ENCODE data around the gene KCNK3. TPM values are rescaled to one million over a fixed set of nuclear protein-coding genes. Genes with fewer than 3 reads are reported as not detected.

Gene KCNK3
- polyA plus RNA-seq, 1 of the 3 experiments (the other 2 are of a cell fraction), result 0.16 TPM

DNA sequence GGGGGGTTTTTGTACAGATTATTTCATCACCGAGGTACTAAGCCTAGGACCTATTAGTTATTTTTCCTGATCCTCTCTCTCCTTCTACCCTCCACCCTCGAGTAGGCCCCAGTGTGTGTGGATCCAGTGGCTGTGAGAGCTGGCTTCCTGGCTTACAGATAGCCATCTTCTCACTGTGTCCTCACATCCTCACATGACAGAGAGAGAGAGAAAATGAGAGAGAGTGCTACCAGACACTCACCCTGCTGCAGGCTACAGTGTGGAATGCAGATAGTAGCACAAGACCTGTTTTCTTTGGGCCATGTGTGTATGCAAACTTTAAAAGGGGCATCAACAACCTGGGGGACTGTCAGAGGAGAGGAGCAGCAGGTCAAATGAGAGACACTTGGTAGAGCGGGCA, 9.5 kb downstream of the KCNK3 start:
- 36% methylated on average over 3 of the region's 3 CpGs for WGBS (ENCODE audit: low lambda C conversion rate)
- CTCF ChIA-PET, result interaction anchor here (0.7 to 4.3 kb wide), 6 partner anchors 8 to 602 kb away, joined by 3 to 25 read pairs (median 8); no protein-coding TSS in a partner anchor

DNA sequence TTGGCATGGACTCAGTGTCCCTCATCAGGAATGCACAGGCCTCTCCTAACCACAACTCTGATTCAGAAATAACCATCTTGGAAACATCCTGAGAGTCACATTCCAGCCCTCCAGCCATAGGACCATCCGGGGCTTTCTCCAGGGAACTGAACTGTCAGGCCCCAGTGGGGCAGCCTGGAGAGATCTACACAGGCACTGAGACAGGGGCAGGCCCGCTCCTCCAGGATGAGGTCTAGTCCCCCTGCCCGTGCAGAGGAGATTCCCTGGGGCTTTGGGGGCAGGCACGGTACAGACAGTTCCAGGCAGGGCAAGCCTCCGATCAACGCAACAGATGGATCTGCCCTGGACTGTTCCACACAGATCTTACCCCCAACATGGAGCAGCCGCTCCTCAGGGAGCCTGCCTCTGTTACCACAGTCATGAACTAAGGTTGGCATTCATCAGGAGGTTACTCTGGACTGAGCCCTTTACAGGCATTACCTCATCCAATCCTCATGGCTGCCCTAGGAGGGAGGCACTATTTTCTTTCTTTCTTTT, 12.0 kb downstream of the KCNK3 start:
- H3F3A ChIP-seq (replicated peaks; ENCODE audit: insufficient read depth), result no peaks in the 10 kb centered on the region
- H3K9ac ChIP-seq, result no peak overlapping the region
- DNase-seq, result no peak
- H3K27ac ChIP-seq (ENCODE audit: low read depth in 2 of 2, low read length in 1 of 2), result peak overlapping the region in 1 of 2 experiments; percentile 27; a peak in 1 of 4 replicates
- no peak overlapping the region for H3K4me3 ChIP-seq (ENCODE audit: low read depth in 2 of 2, low read length in 1 of 2)
- H3K36me3 ChIP-seq (replicated peaks in 1 of 2; ENCODE audit: control insufficient read depth in 1 of 2, insufficient read depth in 2 of 2, low read length in 1 of 2), result no peaks in the 10 kb centered on the region
- 81% methylated on average over 4 of the region's 7 CpGs for WGBS (ENCODE audit: low lambda C conversion rate)
- H3K27me3 ChIP-seq (ENCODE audit: insufficient read depth), result no peaks in the 10 kb centered on the region
- no peaks in the 10 kb centered on the region for H3K9me3 ChIP-seq
- POLR2A ChIA-PET, result interaction anchor here (0.9 to 1.1 kb wide), 2 partner anchors 13 to 25 kb away, joined by 3 to 4 read pairs; no protein-coding TSS in a partner anchor
- H4K20me1 ChIP-seq (ENCODE audit: insufficient read depth), result no peaks in the 10 kb centered on the region
- H2AFZ ChIP-seq (ENCODE audit: low read depth), result peak overlapping the region; percentile 21; the same call in 1 of the 2 replicates
- TF ChIP-seq RCOR1 (IDR thresholded peaks at IDR 0.05; ENCODE audit: low read length) (no peak), TEAD4 (IDR thresholded peaks at IDR 0.05; ENCODE audit: borderline replicate concordance, insufficient read depth) (no peak), FOSL2 (IDR thresholded peaks at IDR 0.05; ENCODE audit: borderline replicate concordance, low read depth) (no peak), SMC3 (IDR thresholded peaks at IDR 0.05; ENCODE audit: low read depth, low read length) (no peak)
- TF ChIP-seq, protein P1, sequence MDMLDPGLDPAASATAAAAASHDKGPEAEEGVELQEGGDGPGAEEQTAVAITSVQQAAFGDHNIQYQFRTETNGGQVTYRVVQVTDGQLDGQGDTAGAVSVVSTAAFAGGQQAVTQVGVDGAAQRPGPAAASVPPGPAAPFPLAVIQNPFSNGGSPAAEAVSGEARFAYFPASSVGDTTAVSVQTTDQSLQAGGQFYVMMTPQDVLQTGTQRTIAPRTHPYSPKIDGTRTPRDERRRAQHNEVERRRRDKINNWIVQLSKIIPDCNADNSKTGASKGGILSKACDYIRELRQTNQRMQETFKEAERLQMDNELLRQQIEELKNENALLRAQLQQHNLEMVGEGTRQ (IDR thresholded peaks at IDR 0.05; ENCODE audit: borderline replicate concordance, low read depth, low read length), result no peak
- H3K9me2 ChIP-seq, result no peaks in the 10 kb centered on the region
- no peak overlapping the region for H3K4me2 ChIP-seq
- H3K79me2 ChIP-seq (ENCODE audit: insufficient read depth), result no peaks in the 10 kb centered on the region
- CTCF ChIA-PET, result interaction anchor here (2.4 to 2.7 kb wide), 2 partner anchors 41 to 99 kb away, joined by 7 to 13 read pairs; no protein-coding TSS in a partner anchor
- H3K4me1 ChIP-seq (ENCODE audit: control insufficient read depth in 1 of 2, insufficient read depth in 2 of 2, low read depth in 1 of 2, low read length in 1 of 2), result peaks cover 9 to 44% of the 10 kb centered on the region in 2 experiments; a peak in 2 of 4 replicates

More for the DNA sequence above, 9.5 kb downstream of the KCNK3 start:
- no peaks in the 10 kb centered on the region for H3K79me2 ChIP-seq (ENCODE audit: insufficient read depth)
- H3F3A ChIP-seq (replicated peaks; ENCODE audit: insufficient read depth), result peaks cover 1% of the 10 kb centered on the region
- no peaks in the 10 kb centered on the region for H3K9me3 ChIP-seq
- H3K4me1 ChIP-seq (ENCODE audit: control insufficient read depth in 1 of 2, insufficient read depth in 2 of 2, low read depth in 1 of 2, low read length in 1 of 2), result peaks cover 9 to 37% of the 10 kb centered on the region in 2 experiments; a peak in 2 of 4 replicates
- H3K4me3 ChIP-seq (ENCODE audit: low read depth in 2 of 2, low read length in 1 of 2), result no peak overlapping the region
- peak; percentile 96 for TF ChIP-seq MXI1 (IDR thresholded peaks at IDR 0.05; ENCODE audit: low read depth, low read length)
- peak in 1 of 2 experiments; percentile 97; a peak in 2 of 4 replicates for TF ChIP-seq EP300 (IDR thresholded peaks at IDR 0.05; ENCODE audit: borderline replicate concordance in 1 of 2, low read depth in 1 of 2, low read length in 1 of 2)
- TF ChIP-seq GATA2 (CRISPR knock-in tag; IDR thresholded peaks at IDR 0.05), result peak; percentile 100
- peak; percentile 51 for TF ChIP-seq RAD21 (IDR thresholded peaks at IDR 0.05; ENCODE audit: low read length)
- TF ChIP-seq SMC3 (IDR thresholded peaks at IDR 0.05; ENCODE audit: low read depth, low read length), result peak; percentile 29; the same call in 1 of the 2 replicates
- TF ChIP-seq FOXJ3 (CRISPR knock-in tag; IDR thresholded peaks at IDR 0.05), result peak; percentile 98
- TF ChIP-seq TCF12 (IDR thresholded peaks at IDR 0.05), result peak; percentile 46; the same call in 1 of the 2 replicates
- TF ChIP-seq RXRA (IDR thresholded peaks at IDR 0.05; ENCODE audit: borderline replicate concordance, low read depth), result no peak
- peak; percentile 99 for TF ChIP-seq RCOR1 (IDR thresholded peaks at IDR 0.05; ENCODE audit: low read length)
- no peak for TF ChIP-seq EZH2phosphoT487 (IDR thresholded peaks at IDR 0.05; ENCODE audit: borderline replicate concordance, low read depth)
- TF ChIP-seq, protein P2, sequence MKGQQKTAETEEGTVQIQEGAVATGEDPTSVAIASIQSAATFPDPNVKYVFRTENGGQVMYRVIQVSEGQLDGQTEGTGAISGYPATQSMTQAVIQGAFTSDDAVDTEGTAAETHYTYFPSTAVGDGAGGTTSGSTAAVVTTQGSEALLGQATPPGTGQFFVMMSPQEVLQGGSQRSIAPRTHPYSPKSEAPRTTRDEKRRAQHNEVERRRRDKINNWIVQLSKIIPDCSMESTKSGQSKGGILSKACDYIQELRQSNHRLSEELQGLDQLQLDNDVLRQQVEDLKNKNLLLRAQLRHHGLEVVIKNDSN (IDR thresholded peaks at IDR 0.05; ENCODE audit: borderline replicate concordance, low read depth), result peak; percentile 34; the same call in 1 of the 2 replicates
- TF ChIP-seq, protein P1 (IDR thresholded peaks at IDR 0.05; ENCODE audit: borderline replicate concordance, low read depth, low read length), result peak; percentile 21; the same call in 1 of the 2 replicates
- TF ChIP-seq CHD2 (IDR thresholded peaks at IDR 0.05; ENCODE audit: low read length, partially characterized antibody), result peak; percentile 93
- TF ChIP-seq NFIC (IDR thresholded peaks at IDR 0.05; ENCODE audit: borderline replicate concordance), result no peak
- POLR2A ChIA-PET, result interaction anchor here (0.6 to 1.2 kb wide), 5 partner anchors 9 to 34 kb away, joined by 3 to 4 read pairs (median 3); no protein-coding TSS in a partner anchor
- H3K27me3 ChIP-seq (ENCODE audit: insufficient read depth), result no peaks in the 10 kb centered on the region
- H4K20me1 ChIP-seq (ENCODE audit: insufficient read depth), result no peaks in the 10 kb centered on the region
- no peaks in the 10 kb centered on the region for H3K9me2 ChIP-seq
- no peaks in the 10 kb centered on the region for H3K36me3 ChIP-seq (replicated peaks in 1 of 2; ENCODE audit: control insufficient read depth in 1 of 2, insufficient read depth in 2 of 2, low read length in 1 of 2)
- peak; percentile 88 for DNase-seq
- no peak overlapping the region; the same call in 1 of the 2 replicates for H2AFZ ChIP-seq (ENCODE audit: low read depth)
- no peak overlapping the region for H3K4me2 ChIP-seq
- no peak overlapping the region for H3K9ac ChIP-seq
- H3K27ac ChIP-seq (ENCODE audit: low read depth in 2 of 2, low read length in 1 of 2), result peak overlapping the region in 1 of 2 experiments; percentile 80; a peak in 2 of 4 replicates

Data from SK-N-SH (cell line).